ENCODE results near the gene TSBP1. TPM values are rescaled to one million over a fixed set of nuclear protein-coding genes. Genes with fewer than 3 reads are reported as not detected.
"Not testable (repeated sequence)": the region's sequence is repeated elsewhere in the genome, so short reads cannot be mapped to it uniquely, and the experiment has no call there.

TSBP1 gene
- total and polyA plus RNA-seq, 8 donors: not detected

- no peaks in the 10 kb centered on the region for H3K4me1 ChIP-seq
- no peak for DNase-seq
- no peaks in the 10 kb centered on the region for H3K36me3 ChIP-seq
- H3K4me3 ChIP-seq: no peak overlapping the region
- no peak overlapping the region for H3K27ac ChIP-seq
- no peaks in the 10 kb centered on the region for H3K9me3 ChIP-seq
- intact Hi-C loops (cut with DNase I; ENCODE audit: low total_unique reads): no loop called here
- peaks cover 0 to 6% (median 0%) of the 10 kb centered on the region in 3 donors for H3K27me3 ChIP-seq
- TF ChIP-seq POLR2A (IDR thresholded peaks at IDR 0.05): no peak
- no peak for TF ChIP-seq POLR2AphosphoS5 (IDR thresholded peaks at IDR 0.05)
- TF ChIP-seq CTCF (IDR thresholded peaks at IDR 0.05): no peak
- TF ChIP-seq EP300 (IDR thresholded peaks at IDR 0.05): no peak
Observed at GRCh38 chr6:32267035-32267434, 104.7 kb downstream of the TSBP1 start.

GRCh38 chr6:32257262-32257661 lies 114.4 kb downstream of the TSBP1 start:
- H3K9me3 ChIP-seq; H3K27me3 ChIP-seq; H3K36me3 ChIP-seq; H3K27ac ChIP-seq; intact Hi-C loops (cut with DNase I; ENCODE audit: low total_unique reads); H3K4me3 ChIP-seq; DNase-seq: not testable (repeated sequence)
- 93 to 100% (median 96%) methylated on average over 3 to 4 of the region's 4 CpGs for WGBS, 5 donors
- H3K4me1 ChIP-seq: peaks cover 0 to 18% (median 4%) of the 10 kb centered on the region in 4 donors

DNA sequence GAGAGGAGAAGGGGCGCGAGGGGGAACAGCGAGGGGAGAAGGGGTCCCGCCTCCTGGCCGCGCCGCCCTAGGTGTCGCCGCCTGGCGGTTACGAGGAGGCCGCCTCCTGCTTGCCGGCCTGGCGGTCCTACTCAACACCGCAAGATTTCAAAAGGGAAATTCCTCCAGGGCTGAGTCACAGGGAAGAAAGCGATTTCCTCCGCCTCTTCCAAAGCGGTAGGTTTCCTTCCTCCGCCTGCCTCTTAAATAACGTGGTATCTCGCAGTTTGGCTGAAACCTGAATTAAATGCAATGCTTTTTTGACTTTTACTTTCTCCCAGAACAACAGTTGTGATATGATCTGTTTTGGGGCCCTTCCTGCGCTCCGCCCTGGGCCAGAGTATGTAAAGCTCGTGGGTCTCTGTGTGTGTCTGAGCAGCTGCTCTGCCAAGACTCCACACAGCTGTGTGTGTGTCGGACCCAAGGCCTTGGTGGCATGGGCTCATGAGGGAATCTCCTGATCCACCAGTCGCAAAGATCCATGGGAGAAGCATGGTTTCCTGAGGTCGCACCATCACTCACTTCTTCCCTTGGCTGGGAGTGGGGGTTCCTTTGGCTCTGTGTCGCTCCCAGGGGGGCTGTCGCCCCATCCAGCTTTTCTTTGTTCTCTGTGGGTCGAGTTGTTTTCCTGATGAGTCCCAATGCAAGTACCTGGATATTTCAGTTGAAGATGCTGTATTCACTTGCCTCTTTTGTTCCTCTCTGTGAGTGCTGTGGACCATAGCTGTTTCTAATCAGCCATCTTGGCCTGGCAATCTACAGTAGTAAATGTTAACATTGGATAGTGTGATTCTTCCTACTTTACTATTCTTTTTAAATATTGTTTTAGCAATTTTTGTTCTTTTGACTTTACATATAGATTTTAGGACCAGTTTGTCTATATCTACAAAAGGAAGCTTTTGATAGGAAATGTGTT lies 116.2 kb downstream of the TSBP1 start:
- peak; percentile 62 to 93 for DNase-seq
- Histone ChIP-seq H3K27ac (peak overlapping the region in 4 of 5 donors; percentile 36 to 82 (median 68)), H3K4me3 (peak overlapping the region; percentile 35 to 42 (median 42)), H3K36me3 (no peaks in the 10 kb centered on the region), H3K9me3 (no peaks in the 10 kb centered on the region), H3K4me1 (peaks cover 0 to 18% (median 4%) of the 10 kb centered on the region in 4 donors), H3K27me3 (no peaks in the 10 kb centered on the region)
- TF ChIP-seq POLR2AphosphoS5 (IDR thresholded peaks at IDR 0.05): peak in 2 of 3 donors; percentile 28 to 69
- no peak for TF ChIP-seq EP300 (IDR thresholded peaks at IDR 0.05)
- TF ChIP-seq CTCF (IDR thresholded peaks at IDR 0.05): peak in 5 of 7 experiments; percentile 25 to 70 (median 58)
- TF ChIP-seq POLR2A (IDR thresholded peaks at IDR 0.05): no peak
- 11 to 14% (median 12%) methylated on average over 28 to 30 of the region's 30 CpGs for WGBS, 5 donors
- intact Hi-C loops (cut with DNase I; ENCODE audit: low total_unique reads): no loop called here

DNA sequence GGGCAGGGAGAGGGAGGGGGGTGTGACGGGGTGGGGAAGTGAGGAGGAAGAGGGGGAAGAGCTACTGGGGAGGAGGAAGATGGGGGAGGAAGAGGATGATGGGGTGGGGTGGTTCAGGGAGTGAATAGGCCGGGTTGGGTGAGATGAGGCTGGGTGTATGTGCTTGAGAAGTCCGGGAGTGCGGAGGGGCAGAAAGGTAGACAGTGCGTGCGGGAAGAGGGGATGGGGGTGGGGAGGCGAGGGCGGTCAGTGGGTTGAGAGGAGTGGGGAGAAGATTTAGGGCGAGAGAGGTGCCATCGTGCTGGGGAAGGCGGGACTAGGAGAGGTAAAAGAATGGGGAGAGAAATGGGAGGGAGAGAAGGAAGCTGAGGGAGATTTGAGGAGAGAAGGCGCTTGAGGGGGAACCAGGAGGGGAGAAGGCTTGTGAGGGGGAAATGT lies 116.9 kb downstream of the TSBP1 start:
- 17 to 28% (median 22%) methylated on average over 11 to 12 of the region's 12 CpGs for WGBS, 5 donors
- intact Hi-C loops (cut with DNase I; ENCODE audit: low total_unique reads): no loop called here
- H3K4me3 ChIP-seq: peak overlapping the region; percentile 35 to 42 (median 42)
- no peaks in the 10 kb centered on the region for H3K9me3 ChIP-seq
- H3K27me3 ChIP-seq: no peaks in the 10 kb centered on the region
- H3K27ac ChIP-seq: peak overlapping the region in 4 of 5 donors; percentile 36 to 82 (median 68)
- no peak for DNase-seq
- TF ChIP-seq POLR2AphosphoS5 (IDR thresholded peaks at IDR 0.05) (no peak), EP300 (IDR thresholded peaks at IDR 0.05) (no peak), CTCF (IDR thresholded peaks at IDR 0.05) (no peak), POLR2A (IDR thresholded peaks at IDR 0.05) (no peak)
- no peaks in the 10 kb centered on the region for H3K36me3 ChIP-seq
- peaks cover 0 to 18% (median 4%) of the 10 kb centered on the region in 4 donors for H3K4me1 ChIP-seq
